Measurements from ENCODE around the gene ELK3.

The ELK3 gene

DNA sequence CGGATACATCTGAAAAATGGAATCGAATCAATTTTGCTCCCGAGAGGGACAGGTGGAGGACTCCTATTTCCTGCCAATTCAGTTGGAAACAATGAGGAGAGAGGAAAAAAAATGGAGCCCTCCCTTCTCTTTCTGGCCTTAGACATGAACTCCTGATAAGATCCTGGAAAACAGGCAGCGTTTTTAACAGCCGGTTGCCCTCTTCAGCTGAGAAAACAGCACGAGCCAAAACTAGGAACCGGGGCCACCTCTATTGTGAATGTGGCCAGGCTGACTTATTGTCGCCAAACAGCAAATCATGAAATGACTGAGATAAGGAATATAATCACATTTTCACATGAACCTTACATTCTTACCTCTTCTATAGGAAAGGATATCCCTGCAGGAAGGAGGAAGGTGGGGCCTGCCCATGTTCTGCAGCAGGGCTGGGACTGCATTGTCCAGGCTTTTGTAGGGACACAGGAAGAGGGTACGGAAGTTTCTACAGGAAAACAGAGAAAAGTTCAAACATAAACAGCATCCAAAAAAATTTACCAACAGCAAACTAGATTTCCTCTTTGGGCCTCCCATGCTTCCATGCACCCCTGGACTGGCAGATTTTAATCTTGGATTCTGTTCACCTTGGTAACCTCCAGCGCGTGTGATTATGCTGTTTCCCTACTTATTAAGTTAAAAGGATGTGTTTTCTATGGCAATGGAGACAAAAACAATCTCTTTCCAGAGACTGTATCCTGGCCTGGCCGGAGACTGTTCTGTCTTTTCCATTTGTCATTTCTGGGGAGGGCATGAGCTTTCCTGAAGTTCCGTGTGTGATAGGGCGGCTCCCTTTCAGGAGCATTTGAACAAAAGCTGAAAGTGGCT lies 29.0 kb upstream of the ELK3 start:
- ChIA-PET POLR2A (no interaction called here), CTCF (no interaction called here)
- Histone ChIP-seq H3K9me3 (ENCODE audit: control insufficient read depth, insufficient read depth, low read depth, low read length) (no peaks in the 10 kb centered on the region), H3K36me3 (ENCODE audit: control insufficient read depth in 2 of 2, insufficient read depth in 1 of 2, low read length in 2 of 2) (no peaks in the 10 kb centered on the region), H3K4me3 (ENCODE audit: low read depth, low read length) (no peak overlapping the region), H3K27ac (ENCODE audit: extremely low read depth, low read depth, low read length) (no peak overlapping the region), H3K4me1 (ENCODE audit: control insufficient read depth, insufficient read depth, low read length) (no peaks in the 10 kb centered on the region)
- TF ChIP-seq ZFP69B (tag by site-specific recombination; IDR thresholded peaks at IDR 0.05) (no peak), ZSCAN30 (tag by site-specific recombination; IDR thresholded peaks at IDR 0.05) (no peak), GLIS2 (tag by site-specific recombination; IDR thresholded peaks at IDR 0.05) (no peak), SP2 (tag by site-specific recombination; IDR thresholded peaks at IDR 0.05) (no peak), ZNF266 (tag by site-specific recombination; IDR thresholded peaks at IDR 0.05; ENCODE audit: low read depth) (no peak), ZNF112 (tag by site-specific recombination; IDR thresholded peaks at IDR 0.05) (no peak), ZNF555 (tag by site-specific recombination; conservative IDR thresholded peaks at IDR 0.05) (no peak), ZNF777 (tag by site-specific recombination; IDR thresholded peaks at IDR 0.05; ENCODE audit: borderline replicate concordance) (no peak), ZNF121 (tag by site-specific recombination; IDR thresholded peaks at IDR 0.05) (no peak), ZNF677 (tag by site-specific recombination; IDR thresholded peaks at IDR 0.05) (no peak), ZNF202 (tag by site-specific recombination; IDR thresholded peaks at IDR 0.05; ENCODE audit: borderline replicate concordance) (no peak)
- TF ChIP-seq, protein P1, sequence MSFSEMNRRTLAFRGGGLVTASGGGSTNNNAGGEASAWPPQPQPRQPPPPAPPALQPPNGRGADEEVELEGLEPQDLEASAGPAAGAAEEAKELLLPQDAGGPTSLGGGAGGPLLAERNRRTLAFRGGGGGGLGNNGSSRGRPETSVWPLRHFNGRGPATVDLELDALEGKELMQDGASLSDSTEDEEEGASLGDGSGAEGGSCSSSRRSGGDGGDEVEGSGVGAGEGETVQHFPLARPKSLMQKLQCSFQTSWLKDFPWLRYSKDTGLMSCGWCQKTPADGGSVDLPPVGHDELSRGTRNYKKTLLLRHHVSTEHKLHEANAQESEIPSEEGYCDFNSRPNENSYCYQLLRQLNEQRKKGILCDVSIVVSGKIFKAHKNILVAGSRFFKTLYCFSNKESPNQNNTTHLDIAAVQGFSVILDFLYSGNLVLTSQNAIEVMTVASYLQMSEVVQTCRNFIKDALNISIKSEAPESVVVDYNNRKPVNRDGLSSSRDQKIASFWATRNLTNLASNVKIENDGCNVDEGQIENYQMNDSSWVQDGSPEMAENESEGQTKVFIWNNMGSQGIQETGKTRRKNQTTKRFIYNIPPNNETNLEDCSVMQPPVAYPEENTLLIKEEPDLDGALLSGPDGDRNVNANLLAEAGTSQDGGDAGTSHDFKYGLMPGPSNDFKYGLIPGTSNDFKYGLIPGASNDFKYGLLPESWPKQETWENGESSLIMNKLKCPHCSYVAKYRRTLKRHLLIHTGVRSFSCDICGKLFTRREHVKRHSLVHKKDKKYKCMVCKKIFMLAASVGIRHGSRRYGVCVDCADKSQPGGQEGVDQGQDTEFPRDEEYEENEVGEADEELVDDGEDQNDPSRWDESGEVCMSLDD (tag by site-specific recombination; IDR thresholded peaks at IDR 0.05): no peak

DNA sequence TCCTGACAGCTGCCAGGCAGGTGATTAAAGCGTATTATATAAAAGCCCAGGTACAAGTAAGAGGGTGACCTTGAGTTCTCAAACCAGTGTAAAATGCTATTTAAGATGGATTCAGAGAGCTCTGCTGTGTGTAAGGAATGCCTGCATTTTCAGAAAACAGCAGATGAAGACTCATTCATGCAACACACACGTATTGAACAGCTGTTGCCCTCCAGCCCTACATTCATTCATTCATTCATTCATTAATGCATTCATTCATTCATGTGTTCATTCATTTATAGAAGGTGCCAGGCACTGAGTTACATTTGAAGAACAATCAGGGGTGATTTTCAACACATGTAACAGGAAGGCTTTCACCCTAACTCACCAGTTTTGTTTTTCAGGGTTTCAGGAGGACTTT lies 27.4 kb upstream of the ELK3 start:
- CTCF ChIA-PET: interaction anchor here (0.7 to 1.5 kb wide), 2 partner anchors 9 to 105 kb away, joined by 3 to 4 read pairs; no protein-coding TSS in a partner anchor
- no peaks in the 10 kb centered on the region for H3K9me3 ChIP-seq (ENCODE audit: control insufficient read depth, insufficient read depth, low read depth, low read length)
- TF ChIP-seq, protein P2, sequence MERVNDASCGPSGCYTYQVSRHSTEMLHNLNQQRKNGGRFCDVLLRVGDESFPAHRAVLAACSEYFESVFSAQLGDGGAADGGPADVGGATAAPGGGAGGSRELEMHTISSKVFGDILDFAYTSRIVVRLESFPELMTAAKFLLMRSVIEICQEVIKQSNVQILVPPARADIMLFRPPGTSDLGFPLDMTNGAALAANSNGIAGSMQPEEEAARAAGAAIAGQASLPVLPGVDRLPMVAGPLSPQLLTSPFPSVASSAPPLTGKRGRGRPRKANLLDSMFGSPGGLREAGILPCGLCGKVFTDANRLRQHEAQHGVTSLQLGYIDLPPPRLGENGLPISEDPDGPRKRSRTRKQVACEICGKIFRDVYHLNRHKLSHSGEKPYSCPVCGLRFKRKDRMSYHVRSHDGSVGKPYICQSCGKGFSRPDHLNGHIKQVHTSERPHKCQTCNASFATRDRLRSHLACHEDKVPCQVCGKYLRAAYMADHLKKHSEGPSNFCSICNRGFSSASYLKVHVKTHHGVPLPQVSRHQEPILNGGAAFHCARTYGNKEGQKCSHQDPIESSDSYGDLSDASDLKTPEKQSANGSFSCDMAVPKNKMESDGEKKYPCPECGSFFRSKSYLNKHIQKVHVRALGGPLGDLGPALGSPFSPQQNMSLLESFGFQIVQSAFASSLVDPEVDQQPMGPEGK (tag by site-specific recombination; IDR thresholded peaks at IDR 0.05): no peak
- TF ChIP-seq ZNF292 (tag by site-specific recombination; IDR thresholded peaks at IDR 0.05; ENCODE audit: borderline replicate concordance, low read depth) (no peak), ZNF777 (tag by site-specific recombination; IDR thresholded peaks at IDR 0.05; ENCODE audit: borderline replicate concordance) (no peak), ZNF311 (tag by site-specific recombination; IDR thresholded peaks at IDR 0.05; ENCODE audit: borderline replicate concordance) (no peak), ZNF416 (tag by site-specific recombination; IDR thresholded peaks at IDR 0.05) (no peak), ZBTB48 (tag by site-specific recombination; IDR thresholded peaks at IDR 0.05) (no peak), ZNF555 (tag by site-specific recombination; conservative IDR thresholded peaks at IDR 0.05) (no peak), ZNF157 (tag by site-specific recombination; IDR thresholded peaks at IDR 0.05) (no peak), PRDM1 (tag by site-specific recombination; IDR thresholded peaks at IDR 0.05) (no peak)
- TF ChIP-seq, protein P3, sequence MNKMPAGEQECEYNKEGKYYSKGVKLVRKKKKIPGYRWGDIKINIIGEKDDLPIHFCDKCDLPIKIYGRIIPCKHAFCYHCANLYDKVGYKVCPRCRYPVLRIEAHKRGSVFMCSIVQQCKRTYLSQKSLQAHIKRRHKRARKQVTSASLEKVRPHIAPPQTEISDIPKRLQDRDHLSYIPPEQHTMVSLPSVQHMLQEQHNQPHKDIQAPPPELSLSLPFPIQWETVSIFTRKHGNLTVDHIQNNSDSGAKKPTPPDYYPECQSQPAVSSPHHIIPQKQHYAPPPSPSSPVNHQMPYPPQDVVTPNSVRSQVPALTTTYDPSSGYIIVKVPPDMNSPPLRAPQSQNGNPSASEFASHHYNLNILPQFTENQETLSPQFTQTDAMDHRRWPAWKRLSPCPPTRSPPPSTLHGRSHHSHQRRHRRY (tag by site-specific recombination; IDR thresholded peaks at IDR 0.05): no peak
- TF ChIP-seq, protein P4, sequence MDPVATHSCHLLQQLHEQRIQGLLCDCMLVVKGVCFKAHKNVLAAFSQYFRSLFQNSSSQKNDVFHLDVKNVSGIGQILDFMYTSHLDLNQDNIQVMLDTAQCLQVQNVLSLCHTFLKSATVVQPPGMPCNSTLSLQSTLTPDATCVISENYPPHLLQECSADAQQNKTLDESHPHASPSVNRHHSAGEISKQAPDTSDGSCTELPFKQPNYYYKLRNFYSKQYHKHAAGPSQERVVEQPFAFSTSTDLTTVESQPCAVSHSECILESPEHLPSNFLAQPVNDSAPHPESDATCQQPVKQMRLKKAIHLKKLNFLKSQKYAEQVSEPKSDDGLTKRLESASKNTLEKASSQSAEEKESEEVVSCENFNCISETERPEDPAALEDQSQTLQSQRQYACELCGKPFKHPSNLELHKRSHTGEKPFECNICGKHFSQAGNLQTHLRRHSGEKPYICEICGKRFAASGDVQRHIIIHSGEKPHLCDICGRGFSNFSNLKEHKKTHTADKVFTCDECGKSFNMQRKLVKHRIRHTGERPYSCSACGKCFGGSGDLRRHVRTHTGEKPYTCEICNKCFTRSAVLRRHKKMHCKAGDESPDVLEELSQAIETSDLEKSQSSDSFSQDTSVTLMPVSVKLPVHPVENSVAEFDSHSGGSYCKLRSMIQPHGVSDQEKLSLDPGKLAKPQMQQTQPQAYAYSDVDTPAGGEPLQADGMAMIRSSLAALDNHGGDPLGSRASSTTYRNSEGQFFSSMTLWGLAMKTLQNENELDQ (tag by site-specific recombination; IDR thresholded peaks at IDR 0.05; ENCODE audit: low read depth): no peak
- no peak overlapping the region for H3K27ac ChIP-seq (ENCODE audit: extremely low read depth, low read depth, low read length)
- POLR2A ChIA-PET: no interaction called here
- H3K36me3 ChIP-seq (ENCODE audit: control insufficient read depth in 2 of 2, insufficient read depth in 1 of 2, low read length in 2 of 2): no peaks in the 10 kb centered on the region
- no peaks in the 10 kb centered on the region for H3K4me1 ChIP-seq (ENCODE audit: control insufficient read depth, insufficient read depth, low read length)
- no peak overlapping the region for H3K4me3 ChIP-seq (ENCODE audit: low read depth, low read length)

Measured in HEK293 (cell line).